Upper lobe of right lung (tissue), 1 donor: ENCODE results near the gene PIWIL4. TPM values are rescaled to one million over a fixed set of nuclear protein-coding genes. Genes with fewer than 3 reads are reported as not detected.
"Not testable (repeated sequence)": the region's sequence is repeated elsewhere in the genome, so short reads cannot be mapped to it uniquely, and the experiment has no call there.

Experiments
- ATAC-seq: fragments of 200-7000 bp; cut with Tn5 transposase; one replicate; pipeline ENCODE4 v1.9.1; 2020; ENCODE audit warnings: mild to moderate bottlenecking, moderate library complexity
- DNase-seq: peaks from one replicate; pipeline ENCODE4 v3.0.0-alpha.2; 2020
- H3K27ac ChIP-seq: fragments of 200-600 bp; one replicate; pipeline ENCODE4 v1.8.0; 2022
- H3K27me3 ChIP-seq: fragments of 200-600 bp; one replicate; pipeline ENCODE4 v1.8.0; 2022; ENCODE audit warnings: mild to moderate bottlenecking
- H3K36me3 ChIP-seq: fragments of 200-600 bp; one replicate; pipeline ENCODE4 v1.8.0; 2022
- H3K4me1 ChIP-seq: fragments of 200-600 bp; one replicate; pipeline ENCODE4 v1.8.0; 2022
- H3K4me3 ChIP-seq: fragments of 200-600 bp; one replicate; pipeline ENCODE4 v1.8.0; 2022; ENCODE audit warnings: mild to moderate bottlenecking
- H3K9me3 ChIP-seq: fragments of 200-600 bp; one replicate; pipeline ENCODE4 v1.8.0; 2022
- intact Hi-C: fragments of 100-400 bp; cut with DNase I; formaldehyde crosslinking; loops from one replicate; pipeline ENCODE4 v1.11.0; 2022
- total RNA-seq: library from RNA; stranded (reverse); fragmentation: NEBNext Ultra II Directional; extraction: Animal tissue kit (Norgen Biotek cat#: 25700); gene quantifications from one replicate; pipeline ENCODE4 v1.2.1, GENCODE V29; 2021
- TF ChIP-seq, protein P1 (sequence below): fragments of 200-600 bp; IDR thresholded peaks from one replicate; pipeline ENCODE4 v1.8.0; 2022; ENCODE audit warnings: antibody characterized with exemption
- donor health status: DM: no; HTN: yes; CAD: no; lungs with severe emphysema.

Gene PIWIL4
- total RNA-seq, 1 donor from 2014 or later: 2.9 TPM

DNA sequence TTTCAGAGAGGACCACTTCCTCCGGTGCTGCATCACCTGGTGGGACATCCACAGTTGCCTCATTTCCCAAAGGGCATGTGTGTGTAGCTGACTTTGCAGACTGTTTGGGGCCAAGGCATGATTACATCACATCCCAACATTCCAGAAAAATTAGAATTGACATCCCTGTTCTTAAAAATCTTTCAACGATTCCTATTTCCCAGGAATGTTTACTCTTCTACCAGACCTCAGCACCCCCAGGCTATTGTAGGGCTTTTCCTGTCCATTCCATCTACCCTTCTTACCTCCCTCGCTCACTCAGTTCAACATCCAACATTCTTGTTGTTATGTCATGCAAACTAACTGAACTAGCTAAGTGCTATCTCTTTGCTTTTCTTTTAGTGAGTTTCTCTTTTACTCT is 37.3 kb downstream of the PIWIL4 start:
- TF ChIP-seq, protein P1, sequence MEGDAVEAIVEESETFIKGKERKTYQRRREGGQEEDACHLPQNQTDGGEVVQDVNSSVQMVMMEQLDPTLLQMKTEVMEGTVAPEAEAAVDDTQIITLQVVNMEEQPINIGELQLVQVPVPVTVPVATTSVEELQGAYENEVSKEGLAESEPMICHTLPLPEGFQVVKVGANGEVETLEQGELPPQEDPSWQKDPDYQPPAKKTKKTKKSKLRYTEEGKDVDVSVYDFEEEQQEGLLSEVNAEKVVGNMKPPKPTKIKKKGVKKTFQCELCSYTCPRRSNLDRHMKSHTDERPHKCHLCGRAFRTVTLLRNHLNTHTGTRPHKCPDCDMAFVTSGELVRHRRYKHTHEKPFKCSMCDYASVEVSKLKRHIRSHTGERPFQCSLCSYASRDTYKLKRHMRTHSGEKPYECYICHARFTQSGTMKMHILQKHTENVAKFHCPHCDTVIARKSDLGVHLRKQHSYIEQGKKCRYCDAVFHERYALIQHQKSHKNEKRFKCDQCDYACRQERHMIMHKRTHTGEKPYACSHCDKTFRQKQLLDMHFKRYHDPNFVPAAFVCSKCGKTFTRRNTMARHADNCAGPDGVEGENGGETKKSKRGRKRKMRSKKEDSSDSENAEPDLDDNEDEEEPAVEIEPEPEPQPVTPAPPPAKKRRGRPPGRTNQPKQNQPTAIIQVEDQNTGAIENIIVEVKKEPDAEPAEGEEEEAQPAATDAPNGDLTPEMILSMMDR: no peak
- no peak overlapping the region for H3K27ac ChIP-seq
- no peaks in the 10 kb centered on the region for H3K9me3 ChIP-seq
- no peaks in the 10 kb centered on the region for H3K4me1 ChIP-seq
- ATAC-seq (no peak), DNase-seq (no peak)
- no peaks in the 10 kb centered on the region for H3K36me3 ChIP-seq
- no peaks in the 10 kb centered on the region for H3K27me3 ChIP-seq
- intact Hi-C loops: no loop called here
- H3K4me3 ChIP-seq: no peak overlapping the region

DNA sequence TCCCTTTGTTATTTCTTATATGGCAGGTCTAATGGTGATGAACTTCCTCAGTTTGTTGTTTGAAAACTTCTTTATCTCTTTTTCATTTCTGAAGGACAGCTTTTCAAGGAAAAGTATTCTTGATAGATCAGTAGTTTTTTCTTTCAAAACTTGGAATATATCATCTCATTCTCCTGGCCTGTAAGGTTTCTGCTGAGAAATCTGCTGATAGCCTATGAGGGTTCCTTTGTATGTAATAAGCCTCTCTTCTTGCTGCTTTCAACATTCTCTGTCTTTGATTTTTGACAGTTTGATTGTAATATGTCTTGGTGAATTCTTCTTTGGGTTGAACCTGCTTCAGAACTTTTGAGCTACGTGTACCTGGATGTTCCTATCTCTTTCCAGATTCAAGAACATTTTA is 46.0 kb downstream of the PIWIL4 start:
- ATAC-seq: no peak
- TF ChIP-seq, protein P1: no peak
- Histone ChIP-seq H3K4me1 (no peaks in the 10 kb centered on the region), H3K36me3 (no peaks in the 10 kb centered on the region), H3K27ac (no peak overlapping the region), H3K9me3 (peaks cover 11% of the 10 kb centered on the region), H3K4me3 (no peak overlapping the region), H3K27me3 (no peaks in the 10 kb centered on the region)
- no peak for DNase-seq
- intact Hi-C loops: no loop called here

DNA sequence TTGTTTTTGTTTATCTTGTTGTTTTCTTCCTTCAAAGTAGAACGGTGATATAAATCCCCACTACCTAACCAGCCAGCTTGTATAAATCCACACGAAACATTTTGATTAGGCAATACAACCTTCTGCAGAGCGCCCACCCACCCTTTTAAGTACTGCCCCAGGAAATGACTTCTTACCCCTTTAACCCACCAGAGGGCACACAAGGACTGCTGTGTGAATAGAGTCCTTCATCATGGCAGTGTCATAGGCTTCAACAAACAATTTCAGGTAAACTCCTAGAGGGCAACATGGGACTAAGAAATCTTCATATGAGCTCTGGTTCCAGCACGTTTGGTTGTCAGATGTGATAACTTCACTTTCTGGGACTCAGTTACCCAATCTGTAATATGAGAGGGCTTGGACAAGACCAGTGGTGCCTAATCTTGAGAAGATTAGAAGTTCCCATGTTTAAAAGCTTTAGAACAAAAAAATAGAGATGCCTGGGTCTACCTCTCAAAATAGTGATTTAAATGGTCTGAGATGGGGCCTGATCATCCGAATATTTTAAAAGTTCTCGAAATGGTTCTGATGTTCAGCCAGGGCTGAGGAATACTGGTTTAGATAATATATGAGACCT is 56.1 kb downstream of the PIWIL4 start:
- Histone ChIP-seq H3K4me3 (no peak overlapping the region), H3K9me3 (no peaks in the 10 kb centered on the region), H3K36me3 (no peaks in the 10 kb centered on the region), H3K27me3 (no peaks in the 10 kb centered on the region), H3K27ac (no peak overlapping the region), H3K4me1 (no peaks in the 10 kb centered on the region)
- intact Hi-C loops: loop anchor here (10.0 kb wide), 1 partner anchor 272 kb away; no protein-coding TSS in a partner anchor
- peak; percentile 99 for ATAC-seq
- TF ChIP-seq, protein P1: peak; percentile 74
- DNase-seq: no peak

DNA sequence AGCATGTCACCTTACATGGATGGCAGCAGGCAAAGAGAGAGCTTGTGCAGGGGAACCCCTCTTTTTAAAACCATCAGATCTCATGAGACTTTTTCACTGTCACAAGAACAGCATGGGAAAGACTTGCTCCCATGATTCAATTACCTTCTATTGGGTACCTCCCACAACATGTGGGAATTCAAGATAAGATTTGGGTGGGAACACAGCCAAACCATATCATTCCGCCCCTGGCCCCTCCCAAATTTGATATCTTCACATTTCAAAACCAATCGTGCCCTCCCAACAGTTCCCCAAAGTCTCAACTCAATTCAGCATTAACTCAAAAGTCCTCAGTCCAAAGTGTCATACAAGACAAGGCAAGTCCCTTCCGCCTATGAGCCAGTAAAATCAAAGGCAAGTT is 58.3 kb downstream of the PIWIL4 start:
- DNase-seq, ATAC-seq, H3K27me3 ChIP-seq, H3K4me1 ChIP-seq, H3K36me3 ChIP-seq, H3K9me3 ChIP-seq, H3K4me3 ChIP-seq, H3K27ac ChIP-seq: not testable (repeated sequence)
- intact Hi-C loops: loop anchor here (10.0 kb wide), 1 partner anchor 269 kb away; no protein-coding TSS in a partner anchor

DNA sequence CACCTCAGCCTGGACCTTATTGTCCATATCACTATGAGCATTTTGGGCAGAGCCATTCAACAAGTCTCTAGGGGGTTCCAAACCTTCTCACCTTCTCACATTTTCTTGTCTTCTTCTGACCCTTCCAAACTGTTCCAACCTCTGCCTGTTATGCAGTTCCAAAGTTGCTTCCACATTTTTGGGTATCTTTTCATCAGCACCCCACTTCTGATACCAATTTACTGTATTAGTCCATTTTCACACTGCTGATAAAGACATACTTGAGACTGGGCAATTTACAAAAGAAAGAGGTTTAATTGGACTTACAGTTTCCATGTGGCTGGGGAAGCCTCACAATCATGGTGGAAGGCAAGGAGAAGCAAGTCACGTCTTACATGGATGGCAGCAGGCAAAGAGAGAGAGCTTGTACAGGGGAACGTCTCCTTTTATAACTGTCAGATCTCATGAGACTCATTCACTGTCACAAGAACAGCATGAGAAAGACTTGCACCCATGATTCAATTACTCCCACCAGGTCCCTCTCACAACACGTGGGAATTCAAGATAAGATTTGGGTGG is 59.9 kb downstream of the PIWIL4 start:
- not testable (repeated sequence) for H3K36me3 ChIP-seq, H3K27ac ChIP-seq, H3K9me3 ChIP-seq, ATAC-seq, H3K27me3 ChIP-seq, H3K4me1 ChIP-seq, DNase-seq, H3K4me3 ChIP-seq
- intact Hi-C loops: loop anchor here (10.0 kb wide), 1 partner anchor 268 kb away; no protein-coding TSS in a partner anchor

DNA sequence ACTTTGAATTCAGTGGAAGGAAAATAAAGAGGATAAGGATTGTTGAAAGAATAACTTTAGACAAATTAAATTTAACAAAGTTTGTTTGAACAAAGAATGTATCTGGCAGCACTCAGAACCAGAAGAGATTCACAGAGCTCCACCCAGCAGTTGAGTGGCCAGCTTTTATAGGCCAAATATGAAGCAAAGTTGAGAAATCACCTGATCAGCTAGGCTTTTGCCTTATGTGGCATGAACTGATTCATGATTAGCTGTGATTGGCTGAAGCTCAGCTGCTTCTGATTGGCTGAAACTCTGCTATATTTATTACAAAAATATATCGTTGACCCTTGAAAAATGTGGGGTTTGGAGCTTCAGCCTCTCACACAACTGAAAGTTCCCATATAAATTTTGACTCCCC is 62.6 kb downstream of the PIWIL4 start:
- intact Hi-C loops: loop anchor here (10.0 kb wide), 1 partner anchor 265 kb away; no protein-coding TSS in a partner anchor

More for the DNA sequence above, 62.6 kb downstream of the PIWIL4 start:
- H3K36me3 ChIP-seq: no peaks in the 10 kb centered on the region
- no peaks in the 10 kb centered on the region for H3K27me3 ChIP-seq
- no peak for DNase-seq
- TF ChIP-seq, protein P1: no peak
- H3K4me1 ChIP-seq: peaks cover 5% of the 10 kb centered on the region
- peak; percentile 56 for ATAC-seq
- no peaks in the 10 kb centered on the region for H3K9me3 ChIP-seq
- H3K4me3 ChIP-seq: no peak overlapping the region
- H3K27ac ChIP-seq: no peak overlapping the region
